ENCODE results near the gene ST8SIA5.

Gene ST8SIA5

DNA sequence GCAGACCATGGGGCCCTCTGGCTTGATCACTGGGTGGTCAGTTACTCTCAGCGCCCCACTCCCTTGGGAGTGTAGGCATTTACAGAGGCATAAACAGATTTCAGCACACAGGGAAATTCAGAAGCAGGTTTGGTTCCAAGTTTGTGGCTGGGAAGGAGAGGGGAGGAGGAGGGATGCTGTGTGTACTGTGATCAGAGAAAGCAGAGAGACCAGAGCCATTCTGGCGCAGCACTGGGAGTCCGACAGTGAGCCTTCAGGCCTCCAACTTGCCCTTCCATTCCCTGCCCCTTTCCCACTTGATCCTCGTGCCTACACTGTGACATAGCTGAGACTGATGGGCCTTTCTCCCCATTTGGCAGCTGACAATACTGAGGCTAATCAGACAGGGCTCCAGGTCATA is 52.0 kb downstream of the ST8SIA5 start:
- TF ChIP-seq, protein P1, sequence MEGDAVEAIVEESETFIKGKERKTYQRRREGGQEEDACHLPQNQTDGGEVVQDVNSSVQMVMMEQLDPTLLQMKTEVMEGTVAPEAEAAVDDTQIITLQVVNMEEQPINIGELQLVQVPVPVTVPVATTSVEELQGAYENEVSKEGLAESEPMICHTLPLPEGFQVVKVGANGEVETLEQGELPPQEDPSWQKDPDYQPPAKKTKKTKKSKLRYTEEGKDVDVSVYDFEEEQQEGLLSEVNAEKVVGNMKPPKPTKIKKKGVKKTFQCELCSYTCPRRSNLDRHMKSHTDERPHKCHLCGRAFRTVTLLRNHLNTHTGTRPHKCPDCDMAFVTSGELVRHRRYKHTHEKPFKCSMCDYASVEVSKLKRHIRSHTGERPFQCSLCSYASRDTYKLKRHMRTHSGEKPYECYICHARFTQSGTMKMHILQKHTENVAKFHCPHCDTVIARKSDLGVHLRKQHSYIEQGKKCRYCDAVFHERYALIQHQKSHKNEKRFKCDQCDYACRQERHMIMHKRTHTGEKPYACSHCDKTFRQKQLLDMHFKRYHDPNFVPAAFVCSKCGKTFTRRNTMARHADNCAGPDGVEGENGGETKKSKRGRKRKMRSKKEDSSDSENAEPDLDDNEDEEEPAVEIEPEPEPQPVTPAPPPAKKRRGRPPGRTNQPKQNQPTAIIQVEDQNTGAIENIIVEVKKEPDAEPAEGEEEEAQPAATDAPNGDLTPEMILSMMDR (conservative IDR thresholded peaks at IDR 0.05; ENCODE audit: low read depth, low read length): no peak

DNA sequence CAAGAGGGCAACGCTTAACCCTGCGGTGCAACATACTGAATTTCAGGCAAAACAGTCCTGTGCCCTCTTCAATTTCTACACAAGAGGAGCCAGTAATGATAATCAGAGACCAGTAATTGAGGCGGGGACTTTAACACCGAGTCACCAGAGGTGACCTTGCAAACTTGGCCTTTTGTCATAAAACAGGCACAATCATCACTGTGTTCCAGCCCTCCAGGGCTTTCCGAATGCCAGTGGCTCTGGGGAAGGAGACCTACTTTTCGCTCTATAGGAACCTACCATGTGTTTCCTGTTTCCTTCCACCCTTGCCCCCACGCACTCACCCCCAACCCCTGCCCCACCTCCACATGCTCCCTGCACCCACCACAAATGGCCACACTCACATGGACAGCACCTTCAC is 52.7 kb downstream of the ST8SIA5 start:
- no peak overlapping the region for H3K4me2 ChIP-seq
- no peak overlapping the region for H3K9ac ChIP-seq
- TF ChIP-seq, protein P1 (conservative IDR thresholded peaks at IDR 0.05; ENCODE audit: low read depth, low read length): no peak

More for the DNA sequence above, 52.0 kb downstream of the ST8SIA5 start:
- H3K36me3 ChIP-seq (ENCODE audit: insufficient read depth): no peaks in the 10 kb centered on the region
- H3K4me3 ChIP-seq (IDR thresholded peaks at IDR 0.05; ENCODE audit: insufficient read depth, low read depth, low read length): no peak overlapping the region
- no peak overlapping the region for H3K9ac ChIP-seq
- H3K27me3 ChIP-seq (ENCODE audit: insufficient read depth, low read depth): no peaks in the 10 kb centered on the region
- no peak overlapping the region for H3K27ac ChIP-seq
- H2AFZ ChIP-seq (ENCODE audit: low read depth): no peak overlapping the region
- no peak overlapping the region for H3K4me2 ChIP-seq
- H4K20me1 ChIP-seq (ENCODE audit: insufficient read depth): no peaks in the 10 kb centered on the region
- H3K4me1 ChIP-seq (ENCODE audit: low read depth, poor library complexity, severe bottlenecking): no peaks in the 10 kb centered on the region
- H3K79me2 ChIP-seq (ENCODE audit: insufficient read depth, low read depth): no peaks in the 10 kb centered on the region

DNA sequence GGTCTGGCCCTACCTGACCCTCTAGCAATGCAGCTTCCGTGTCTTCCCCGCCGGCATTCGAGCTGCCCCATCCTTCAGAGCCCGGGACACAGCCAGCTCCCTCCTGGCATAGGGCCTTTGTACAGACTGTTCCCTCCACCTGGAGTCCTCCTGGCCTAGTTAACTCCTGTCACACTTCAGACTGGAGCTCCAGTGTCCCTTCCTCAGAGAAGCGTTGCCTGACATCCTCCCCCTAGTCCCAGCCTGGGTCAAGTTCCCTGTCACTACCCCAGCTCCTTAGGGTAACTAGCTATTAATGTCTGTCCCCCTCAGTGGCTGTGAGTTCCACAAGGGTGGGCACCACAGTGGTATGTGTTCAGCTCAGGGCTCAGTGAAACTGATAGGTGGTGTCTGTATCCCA is 54.4 kb downstream of the ST8SIA5 start:
- Histone ChIP-seq H3K4me1 (ENCODE audit: low read depth, poor library complexity, severe bottlenecking) (no peaks in the 10 kb centered on the region), H4K20me1 (ENCODE audit: insufficient read depth) (no peaks in the 10 kb centered on the region), H3K4me3 (IDR thresholded peaks at IDR 0.05; ENCODE audit: insufficient read depth, low read depth, low read length) (no peak overlapping the region), H3K27me3 (ENCODE audit: insufficient read depth, low read depth) (no peaks in the 10 kb centered on the region), H3K79me2 (ENCODE audit: insufficient read depth, low read depth) (no peaks in the 10 kb centered on the region), H3K9ac (no peak overlapping the region), H3K36me3 (ENCODE audit: insufficient read depth) (no peaks in the 10 kb centered on the region), H2AFZ (ENCODE audit: low read depth) (no peak overlapping the region), H3K27ac (no peak overlapping the region), H3K4me2 (no peak overlapping the region)
- TF ChIP-seq, protein P1 (conservative IDR thresholded peaks at IDR 0.05; ENCODE audit: low read depth, low read length): no peak

More for the DNA sequence above, 52.7 kb downstream of the ST8SIA5 start:
- H3K4me3 ChIP-seq (IDR thresholded peaks at IDR 0.05; ENCODE audit: insufficient read depth, low read depth, low read length): no peak overlapping the region
- H3K27me3 ChIP-seq (ENCODE audit: insufficient read depth, low read depth): no peaks in the 10 kb centered on the region
- H2AFZ ChIP-seq (ENCODE audit: low read depth): no peak overlapping the region
- H3K4me1 ChIP-seq (ENCODE audit: low read depth, poor library complexity, severe bottlenecking): no peaks in the 10 kb centered on the region
- H3K27ac ChIP-seq: no peak overlapping the region
- no peaks in the 10 kb centered on the region for H4K20me1 ChIP-seq (ENCODE audit: insufficient read depth)
- no peaks in the 10 kb centered on the region for H3K79me2 ChIP-seq (ENCODE audit: insufficient read depth, low read depth)
- H3K36me3 ChIP-seq (ENCODE audit: insufficient read depth): no peaks in the 10 kb centered on the region

DNA sequence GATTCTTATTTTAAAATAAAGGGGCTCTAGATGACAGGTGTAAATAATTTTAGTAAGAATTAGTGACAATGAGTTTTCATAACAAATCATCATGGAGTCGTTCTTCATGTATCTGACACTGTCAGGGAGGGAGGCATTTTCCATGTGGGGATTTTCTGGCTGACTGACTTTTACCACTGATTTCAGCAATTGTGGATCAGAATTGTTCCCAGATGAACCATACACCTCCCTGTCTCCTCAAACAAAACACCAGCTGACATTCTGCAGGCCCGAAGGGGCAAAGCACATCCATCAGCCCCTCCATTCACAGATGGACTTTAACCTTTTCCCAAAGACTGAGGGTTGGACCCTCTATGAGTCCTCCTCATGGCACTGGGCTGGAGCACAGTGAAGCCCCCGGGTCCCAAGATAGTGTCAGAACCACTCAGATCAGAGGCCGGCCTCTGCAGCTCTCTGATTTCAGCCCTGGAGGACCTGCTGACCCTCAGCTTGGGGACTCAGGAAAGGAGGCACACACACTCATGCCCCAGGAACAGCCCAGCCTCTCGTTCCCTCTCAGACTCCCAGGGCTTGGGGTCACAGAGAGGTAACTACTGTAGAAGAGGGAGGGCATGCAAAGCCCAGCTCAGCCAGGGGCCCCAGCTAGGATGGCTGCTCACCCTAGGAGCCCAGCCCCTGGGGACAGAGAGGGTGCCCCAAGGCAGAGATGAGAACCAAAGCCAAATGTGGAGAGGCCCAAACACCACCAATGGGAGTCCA is 56.6 kb downstream of the ST8SIA5 start:
- TF ChIP-seq, protein P1 (conservative IDR thresholded peaks at IDR 0.05; ENCODE audit: low read depth, low read length): no peak
- no peak overlapping the region for H3K9ac ChIP-seq
- no peaks in the 10 kb centered on the region for H3K27me3 ChIP-seq (ENCODE audit: insufficient read depth, low read depth)
- H3K27ac ChIP-seq: no peak overlapping the region
- no peak overlapping the region for H2AFZ ChIP-seq (ENCODE audit: low read depth)
- H3K4me1 ChIP-seq (ENCODE audit: low read depth, poor library complexity, severe bottlenecking): no peaks in the 10 kb centered on the region
- no peaks in the 10 kb centered on the region for H3K79me2 ChIP-seq (ENCODE audit: insufficient read depth, low read depth)
- H3K4me3 ChIP-seq (IDR thresholded peaks at IDR 0.05; ENCODE audit: insufficient read depth, low read depth, low read length): no peak overlapping the region
- H4K20me1 ChIP-seq (ENCODE audit: insufficient read depth): no peaks in the 10 kb centered on the region
- H3K4me2 ChIP-seq: no peak overlapping the region
- H3K36me3 ChIP-seq (ENCODE audit: insufficient read depth): no peaks in the 10 kb centered on the region

Data from KMS-11 (cell line).